Activated CD8-positive, alpha-beta T cell treated with anti-CD3 and anti-CD28 coated beads, Interleukin-2, amount 10 ng/mL, durations not matched to agents 7 days and 5 days (primary cell): Measurements from ENCODE around the gene L1CAM. TPM values are rescaled to one million over a fixed set of nuclear protein-coding genes. Genes with fewer than 3 reads are reported as not detected.
"Not testable (repeated sequence)": the region's sequence is repeated elsewhere in the genome, so short reads cannot be mapped to it uniquely, and the experiment has no call there.

Experiments used
- ATAC-seq: fragments of 150-1000 bp; cut with Tn5 transposase; one replicate; pipeline ENCODE4 v1.10.0; 2021; ENCODE audit warnings: moderate library complexity
- CTCF ChIA-PET: fragments of 350-600 bp; sonication (Branson Sonifier 250); formaldehyde crosslinking; loops from one replicate; lab custom pipeline; 2021; ENCODE audit warnings: antibody characterized with exemption; lab: Charles Lee
- POLR2A ChIA-PET: fragments of 350-600 bp; sonication (Branson Sonifier 250); formaldehyde crosslinking; loops from one replicate; lab custom pipeline; 2021; ENCODE audit warnings: antibody characterized with exemption; lab: Charles Lee
- DNase-seq: peaks from one replicate; pipeline ENCODE4 v3.0.0-alpha.2; 2020
- H3K27ac Mint-ChIP-seq: one replicate; pipeline ENCODE4 v1.8.0; 2021; ENCODE audit warnings: mild to moderate bottlenecking, mixed read lengths
- H3K27me3 Mint-ChIP-seq: one replicate; pipeline ENCODE4 v1.8.0; 2021; ENCODE audit warnings: low read depth, mixed read lengths
- H3K36me3 Mint-ChIP-seq: one replicate; pipeline ENCODE4 v1.8.0; 2021; ENCODE audit warnings: low read depth, mixed read lengths
- H3K4me1 Mint-ChIP-seq: one replicate; pipeline ENCODE4 v1.8.0; 2021; ENCODE audit warnings: low read depth, mixed read lengths
- H3K4me3 Mint-ChIP-seq: one replicate; pipeline ENCODE4 v1.8.0; 2021; ENCODE audit warnings: mild to moderate bottlenecking, mixed read lengths
- H3K9me3 Mint-ChIP-seq: one replicate; pipeline ENCODE4 v1.8.0; 2022; ENCODE audit warnings: mixed read lengths; ENCODE audit not compliant: insufficient read depth
- total RNA-seq, 2 experiments: library from RNA; stranded (reverse); gene quantifications; one replicate each; pipeline ENCODE4 v1.2.3, GENCODE V29; 2021

L1CAM gene
- total RNA-seq, 2 experiments from 2014 or later = 7.1 to 7.5 TPM

DNA sequence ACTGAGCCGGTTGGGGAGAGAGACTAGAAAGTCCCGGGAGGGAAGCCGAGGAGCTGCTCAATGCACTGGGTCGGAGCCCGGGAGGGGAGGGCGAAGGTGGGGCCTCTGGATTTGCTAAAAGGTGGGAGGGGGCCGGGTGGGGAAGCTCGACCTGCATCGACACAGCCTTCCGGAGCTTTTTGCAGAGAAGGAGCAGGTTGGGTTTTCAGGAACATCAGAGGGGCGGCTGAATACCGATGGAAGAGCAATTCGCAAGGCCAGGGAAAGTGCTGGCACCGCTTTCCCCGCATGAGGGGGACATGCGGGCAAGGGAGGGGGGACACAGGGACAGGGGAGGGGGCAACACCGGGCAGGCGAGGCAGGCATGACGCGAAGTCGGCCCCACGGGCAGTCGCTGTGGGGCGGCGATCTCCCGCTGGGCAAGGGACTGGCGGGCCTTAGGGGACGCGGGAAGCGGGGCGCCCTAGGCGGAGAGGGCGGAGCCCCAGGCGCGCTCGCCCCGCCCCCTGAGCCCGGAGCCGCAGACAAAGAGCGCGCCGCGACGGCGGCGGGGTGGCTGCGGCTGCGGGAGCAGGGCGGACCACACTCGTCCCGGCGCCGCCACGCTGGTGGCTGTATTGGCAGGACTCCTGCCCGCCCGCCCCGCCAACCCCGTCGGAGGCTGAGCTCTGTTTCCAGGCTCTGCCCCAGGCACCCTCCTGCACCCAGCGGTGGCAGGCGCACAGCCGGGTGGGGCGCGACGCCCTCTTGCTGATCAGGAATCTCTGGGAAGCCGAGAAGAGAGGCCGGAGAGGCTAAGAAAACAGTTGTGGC is 67.2 kb downstream of the L1CAM start:
- Mint-ChIP-seq H3K4me3 (peak overlapping the region; percentile 36), H3K36me3 (no peaks in the 10 kb centered on the region), H3K27ac (no peak overlapping the region), H3K9me3 (no peaks in the 10 kb centered on the region), H3K4me1 (peaks cover 51% of the 10 kb centered on the region), H3K27me3 (peaks cover 18% of the 10 kb centered on the region)
- ChIA-PET CTCF (no interaction called here), POLR2A (no interaction called here)
- ATAC-seq = peak; percentile 80
- peak; percentile 52 for DNase-seq

DNA sequence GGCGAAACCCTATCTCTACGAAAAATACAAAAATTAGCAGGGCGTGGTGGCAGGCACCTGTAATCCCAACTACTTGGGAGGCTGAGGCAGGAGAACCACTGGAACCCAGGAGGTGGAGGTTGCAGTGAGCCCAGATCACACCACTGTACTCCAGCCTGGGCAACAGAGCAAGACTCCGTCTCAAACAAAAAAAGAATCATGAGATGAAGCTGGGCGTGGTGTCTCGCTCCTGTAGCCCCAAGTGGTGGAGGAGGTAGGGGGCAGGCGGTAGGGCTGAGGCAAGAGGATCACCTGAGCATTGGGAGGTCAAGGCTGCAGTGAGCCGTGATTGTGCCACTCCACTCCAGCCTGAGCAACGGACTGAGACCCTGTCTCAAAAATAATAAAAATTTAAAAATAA is 67.9 kb downstream of the L1CAM start:
- H3K27ac Mint-ChIP-seq, POLR2A ChIA-PET, DNase-seq, H3K36me3 Mint-ChIP-seq, CTCF ChIA-PET, H3K9me3 Mint-ChIP-seq, H3K4me3 Mint-ChIP-seq, ATAC-seq: not testable (repeated sequence)
- peaks cover 19% of the 10 kb centered on the region for H3K27me3 Mint-ChIP-seq
- peaks cover 49% of the 10 kb centered on the region for H3K4me1 Mint-ChIP-seq

DNA sequence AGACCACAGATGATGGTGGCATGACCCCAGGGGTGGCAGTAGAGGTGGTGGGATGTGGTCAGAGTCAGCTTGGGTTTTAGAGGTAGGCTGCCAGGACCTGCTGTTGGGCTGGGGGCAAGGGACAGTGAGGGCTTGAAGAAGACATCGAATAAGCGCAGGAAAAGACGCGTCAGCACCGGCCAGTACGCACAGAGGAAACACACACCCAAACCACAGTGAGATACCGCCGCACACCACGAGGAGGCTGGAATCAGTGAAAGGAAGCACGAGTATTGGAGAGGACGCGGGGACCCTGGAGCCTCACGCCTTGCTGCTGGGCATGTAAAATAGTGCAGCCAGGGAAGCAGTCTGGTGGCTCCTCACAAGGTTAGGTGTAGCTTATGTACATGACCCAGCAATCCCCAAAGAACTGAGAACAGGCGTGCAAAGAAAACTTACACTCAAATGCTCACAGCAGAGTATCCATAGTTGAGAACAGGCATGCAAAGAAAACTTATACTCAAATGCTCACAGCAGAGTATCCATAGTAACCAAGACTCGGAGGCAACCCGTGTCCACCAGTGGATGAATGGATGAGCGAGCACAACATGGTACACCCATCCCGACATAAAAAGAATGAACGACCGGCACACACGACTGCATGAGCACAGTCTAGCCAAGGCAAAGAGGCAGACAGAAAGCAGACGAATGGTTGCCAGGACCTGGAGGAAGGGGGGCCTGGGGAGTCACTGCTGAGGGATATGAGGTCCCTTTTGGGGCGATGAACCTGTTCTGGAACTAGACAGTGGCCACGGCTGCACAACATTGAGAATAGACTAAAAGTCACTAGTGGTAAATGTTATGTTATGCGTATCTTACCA is 68.9 kb downstream of the L1CAM start:
- peaks cover 23% of the 10 kb centered on the region for H3K27me3 Mint-ChIP-seq
- no peak overlapping the region for H3K4me3 Mint-ChIP-seq
- ChIA-PET POLR2A (no interaction called here), CTCF (interaction anchor here (0.7 kb wide), 1 partner anchor 130 kb away, joined by 3 read pairs; no protein-coding TSS in a partner anchor)
- peaks cover 41% of the 10 kb centered on the region for H3K4me1 Mint-ChIP-seq
- DNase-seq = peak; percentile 64
- H3K9me3 Mint-ChIP-seq = no peaks in the 10 kb centered on the region
- H3K27ac Mint-ChIP-seq = no peak overlapping the region
- ATAC-seq = peak; percentile 58
- no peaks in the 10 kb centered on the region for H3K36me3 Mint-ChIP-seq

DNA sequence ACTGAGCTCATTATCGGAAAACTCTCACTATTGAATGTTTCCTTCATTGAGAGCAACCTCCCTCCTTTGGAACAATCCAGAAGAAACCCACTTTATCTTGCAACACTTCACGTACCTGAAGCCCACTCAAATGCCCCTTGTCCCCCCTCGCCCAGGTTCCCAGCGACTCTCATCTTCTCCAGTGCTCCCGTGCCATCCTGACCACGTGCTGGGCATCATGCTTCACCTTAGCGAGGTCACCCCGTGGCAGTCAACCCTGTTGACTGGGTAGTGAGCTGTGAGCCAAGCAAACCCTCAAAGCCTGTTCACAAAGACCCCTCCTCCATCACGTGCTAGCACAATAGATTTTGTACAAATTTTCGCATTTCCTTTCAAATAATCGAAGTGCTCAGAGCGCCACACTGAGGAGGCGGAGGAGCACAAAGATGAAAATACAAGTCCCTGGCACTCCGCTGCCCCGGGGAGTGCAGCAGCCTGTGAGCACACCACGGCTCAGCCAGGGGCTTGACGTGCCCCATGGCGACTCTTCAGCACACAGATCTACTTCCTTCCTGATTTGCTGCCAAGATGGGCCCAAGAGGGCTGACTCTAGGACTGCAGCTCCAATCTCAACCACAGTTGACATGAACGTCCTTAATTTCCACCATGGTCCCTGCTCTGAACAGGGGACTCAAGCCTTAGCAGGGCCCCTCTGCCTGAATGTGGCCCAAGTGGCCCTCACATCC is 71.2 kb downstream of the L1CAM start:
- POLR2A ChIA-PET = no interaction called here
- Mint-ChIP-seq H3K27ac (no peak overlapping the region), H3K4me1 (peaks cover 26% of the 10 kb centered on the region), H3K9me3 (no peaks in the 10 kb centered on the region), H3K4me3 (no peak overlapping the region), H3K27me3 (peaks cover 23% of the 10 kb centered on the region), H3K36me3 (no peaks in the 10 kb centered on the region)
- CTCF ChIA-PET = interaction anchor here (0.8 kb wide), 1 partner anchor 88 kb away, joined by 3 read pairs; no protein-coding TSS in a partner anchor
- ATAC-seq (no peak), DNase-seq (no peak)

DNA sequence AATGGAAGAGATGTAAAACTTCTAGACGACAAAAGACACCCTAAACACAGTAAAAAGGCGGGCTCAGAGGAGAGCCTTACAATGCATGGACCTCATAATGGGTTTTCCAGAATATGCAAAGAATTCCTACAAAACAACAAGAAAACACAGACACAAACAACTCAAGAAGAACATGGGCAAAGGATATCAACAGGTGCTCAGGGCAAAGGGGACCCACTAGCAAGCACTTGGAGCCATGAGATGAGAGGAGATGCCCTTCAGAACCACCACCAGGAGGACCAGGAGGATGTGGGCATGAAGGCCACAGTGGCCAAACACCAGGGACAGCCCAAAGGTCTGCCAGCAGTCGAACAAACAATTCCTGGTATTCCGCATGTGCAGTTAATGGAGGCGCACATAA is 72.8 kb downstream of the L1CAM start:
- no peak overlapping the region for H3K27ac Mint-ChIP-seq

DNA sequence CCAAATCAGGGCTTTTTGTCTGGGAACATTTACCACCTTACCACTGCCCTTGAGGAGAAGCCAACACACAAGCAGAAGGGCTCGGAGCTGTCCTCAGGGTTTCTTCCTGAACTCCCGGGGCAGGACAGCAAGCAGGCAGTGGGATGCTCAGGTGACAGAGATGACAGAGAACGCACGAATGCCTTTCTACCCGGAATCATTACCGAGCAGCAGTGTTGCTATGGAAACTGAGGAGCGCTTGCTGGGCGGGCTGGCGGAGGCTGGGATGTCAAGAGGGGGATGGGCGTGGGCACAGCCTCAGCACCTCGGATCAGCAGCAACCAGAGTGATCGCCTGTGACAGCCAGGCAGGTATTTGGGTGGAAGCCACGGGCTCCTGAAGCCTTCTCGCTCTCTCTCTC is 73.8 kb downstream of the L1CAM start:
- no peak for DNase-seq
- H3K4me1 Mint-ChIP-seq = peaks cover 15% of the 10 kb centered on the region
- no peak for ATAC-seq
- peaks cover 19% of the 10 kb centered on the region for H3K27me3 Mint-ChIP-seq
- no peak overlapping the region for H3K4me3 Mint-ChIP-seq
- no peak overlapping the region for H3K27ac Mint-ChIP-seq
- CTCF ChIA-PET = no interaction called here
- H3K9me3 Mint-ChIP-seq = no peaks in the 10 kb centered on the region
- no peaks in the 10 kb centered on the region for H3K36me3 Mint-ChIP-seq
- POLR2A ChIA-PET = no interaction called here

More for the DNA sequence above, 72.8 kb downstream of the L1CAM start:
- ATAC-seq (no peak), DNase-seq (no peak)
- Mint-ChIP-seq H3K4me3 (no peak overlapping the region), H3K9me3 (no peaks in the 10 kb centered on the region), H3K4me1 (peaks cover 19% of the 10 kb centered on the region), H3K36me3 (no peaks in the 10 kb centered on the region), H3K27me3 (peaks cover 23% of the 10 kb centered on the region)
- ChIA-PET CTCF (no interaction called here), POLR2A (no interaction called here)

Other genes with a start within 250 kb of the L1CAM start
- gene DUSP9, start 239.0 kb downstream of the L1CAM start, total RNA-seq = not detected
- under 1 TPM; 0.16 to 0.58 TPM for gene PNCK, start 212.4 kb downstream of the L1CAM start, total RNA-seq
- gene SLC6A8, start 198.2 kb downstream of the L1CAM start, total RNA-seq = 1 to 10 TPM in 1 of 2 experiments, under 1 TPM in 1; 0.82 to 1.3 TPM
- gene BCAP31, start 161.8 kb downstream of the L1CAM start, total RNA-seq = 100 to 1,000 TPM; 155 to 158 TPM
- 10 to 100 TPM; 14.6 to 15.9 TPM for gene ABCD1, start 161.3 kb downstream of the L1CAM start, total RNA-seq
- 1 to 10 TPM in 1 of 2 experiments, under 1 TPM in 1; 0.83 to 1.4 TPM for gene PLXNB3, start 121.9 kb downstream of the L1CAM start, total RNA-seq
- gene SRPK3, start 105.1 kb downstream of the L1CAM start, total RNA-seq = not detected
- gene IDH3G, start 91.8 kb downstream of the L1CAM start, total RNA-seq = 10 to 100 TPM; 63.2 to 66.9 TPM
- gene SSR4, start 91.5 kb downstream of the L1CAM start, total RNA-seq = 100 to 1,000 TPM; 182 to 190 TPM
- gene PDZD4, start 55.6 kb downstream of the L1CAM start, total RNA-seq = under 1 TPM; 0.10 to 0.16 TPM
- not detected for gene AVPR2, start 18.5 kb upstream of the L1CAM start, total RNA-seq
- 100 to 1,000 TPM; 317 to 324 TPM for gene ARHGAP4, start 40.1 kb upstream of the L1CAM start, total RNA-seq
- 100 to 1,000 TPM in 1 of 2 experiments, 10 to 100 TPM in 1; 98.9 to 106 TPM for gene NAA10, start 48.9 kb upstream of the L1CAM start, total RNA-seq
- gene RENBP, start 58.5 kb upstream of the L1CAM start, total RNA-seq = 10 to 100 TPM; 12.1 to 13.6 TPM
- 100 to 1,000 TPM; 141 to 146 TPM for gene HCFC1, start 85.6 kb upstream of the L1CAM start, total RNA-seq
- 1 to 10 TPM; 5.9 to 6.2 TPM for gene TMEM187, start 86.6 kb upstream of the L1CAM start, total RNA-seq
- gene IRAK1, start 133.7 kb upstream of the L1CAM start, total RNA-seq = 100 to 1,000 TPM; 164 to 165 TPM
- gene MECP2, start 211.5 kb upstream of the L1CAM start, total RNA-seq = 10 to 100 TPM; 65.4 to 65.5 TPM